ENCODE measurements around the gene USH1C.

DNA sequence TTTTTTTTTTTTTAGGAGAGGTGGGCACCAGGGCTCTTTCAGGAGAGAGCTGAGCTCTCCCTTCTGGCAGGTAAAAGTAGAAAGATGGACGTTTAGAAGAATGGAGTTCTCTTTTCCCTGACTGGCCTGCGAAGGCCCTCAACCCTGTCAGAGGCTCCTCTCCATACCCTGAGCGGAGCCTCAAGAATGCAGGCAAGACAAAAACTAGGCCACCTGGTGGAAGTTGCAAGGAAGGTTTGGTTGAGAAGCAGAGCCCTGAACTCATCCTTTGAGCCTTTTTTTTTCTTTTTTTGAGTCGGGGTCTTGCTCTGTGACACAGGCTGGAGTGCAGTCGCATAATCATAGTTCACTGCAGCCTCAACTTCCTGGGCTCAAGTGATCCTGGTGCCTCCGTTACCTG, 4.2 kb upstream of the USH1C start:
- TF ChIP-seq GATA3 (IDR thresholded peaks at IDR 0.05; ENCODE audit: low read depth, low read length): no peak
- no peak for TF ChIP-seq GATA2 (IDR thresholded peaks at IDR 0.05; ENCODE audit: low read depth, low read length)
